ENCODE measurements around the gene PRR7. TPM values are rescaled to one million over a fixed set of nuclear protein-coding genes. Genes with fewer than 3 reads are reported as not detected.

Gene PRR7
- total RNA-seq, 1 experiment from 2014 or later, result 39.2 TPM

GRCh38 chr5:177429248-177430040 lies 17.2 kb upstream of the PRR7 start:
- Histone ChIP-seq H3K9me3 (ENCODE audit: control insufficient read depth, insufficient read depth, low read depth, low read length) (no peaks in the 10 kb centered on the region), H3K27ac (ENCODE audit: low read length) (no peak overlapping the region), H3K27me3 (ENCODE audit: control insufficient read depth, insufficient read depth, low read length) (no peaks in the 10 kb centered on the region), H3K4me1 (ENCODE audit: control insufficient read depth, insufficient read depth, low read length) (peaks cover 18% of the 10 kb centered on the region), H3K4me3 (ENCODE audit: low read depth in 2 of 2, low read length in 2 of 2) (no peak overlapping the region), H3K36me3 (ENCODE audit: control insufficient read depth, insufficient read depth, low read length) (peaks cover 2% of the 10 kb centered on the region; the same call in 1 of the 2 replicates)
- BruUV-seq (replicated peaks), result no TSS peak
- POLR2A ChIA-PET, result interaction anchor here (1.1 kb wide), 2 partner anchors 18 to 26 kb away, joined by 8 read pairs; no protein-coding TSS in a partner anchor
- CTCF ChIA-PET, result interaction anchor here (0.5 to 1.3 kb wide), 2 partner anchors 39 to 1807 kb away, joined by 3 to 5 read pairs; no protein-coding TSS in a partner anchor
- TF ChIP-seq CTCF (IDR thresholded peaks at IDR 0.05) (no peak), POLR2AphosphoS5 (IDR thresholded peaks at IDR 0.05; ENCODE audit: low read depth, low read length) (no peak), REST (IDR thresholded peaks at IDR 0.05; ENCODE audit: insufficient read depth in 1 of 2, low read depth in 2 of 2, low read length in 1 of 2) (no peak), TCF7L2 (IDR thresholded peaks at IDR 0.05; ENCODE audit: low read depth, low read length) (no peak), SIN3A (IDR thresholded peaks at IDR 0.05; ENCODE audit: borderline replicate concordance, insufficient read depth, low read depth, low read length) (no peak)
- DNase-seq (ENCODE audit: low read depth, low spot score) (no peak), ATAC-seq (no peak)
- in situ Hi-C loops (cut with HindIII; ENCODE audit: low pct_unique_long_range_greater_than_20kb, low sequenced_read_pairs), result no loop called here
- intact Hi-C loops (cut with micrococcal nuclease; ENCODE audit: unreplicated experiment), result no loop called here

GRCh38 chr5:177430140-177430951 lies 16.3 kb upstream of the PRR7 start:
- Histone ChIP-seq H3K27ac (ENCODE audit: low read length) (no peak overlapping the region), H3K27me3 (ENCODE audit: control insufficient read depth, insufficient read depth, low read length) (no peaks in the 10 kb centered on the region), H3K9me3 (ENCODE audit: control insufficient read depth, insufficient read depth, low read depth, low read length) (no peaks in the 10 kb centered on the region), H3K4me3 (ENCODE audit: low read depth in 2 of 2, low read length in 2 of 2) (no peak overlapping the region), H3K36me3 (ENCODE audit: control insufficient read depth, insufficient read depth, low read length) (peaks cover 2% of the 10 kb centered on the region; the same call in 1 of the 2 replicates), H3K4me1 (ENCODE audit: control insufficient read depth, insufficient read depth, low read length) (peaks cover 14% of the 10 kb centered on the region)
- no TSS peak for BruUV-seq (replicated peaks)
- in situ Hi-C loops (cut with HindIII; ENCODE audit: low pct_unique_long_range_greater_than_20kb, low sequenced_read_pairs) (no loop called here), intact Hi-C loops (cut with micrococcal nuclease; ENCODE audit: unreplicated experiment) (no loop called here)
- POLR2A ChIA-PET, result interaction anchor here (1.1 kb wide), 1 partner anchor 26 kb away, joined by 8 read pairs; no protein-coding TSS in a partner anchor
- TF ChIP-seq SIN3A (IDR thresholded peaks at IDR 0.05; ENCODE audit: borderline replicate concordance, insufficient read depth, low read depth, low read length) (no peak), POLR2AphosphoS5 (IDR thresholded peaks at IDR 0.05; ENCODE audit: low read depth, low read length) (no peak), CTCF (IDR thresholded peaks at IDR 0.05) (no peak), TCF7L2 (IDR thresholded peaks at IDR 0.05; ENCODE audit: low read depth, low read length) (no peak), REST (IDR thresholded peaks at IDR 0.05; ENCODE audit: insufficient read depth in 1 of 2, low read depth in 2 of 2, low read length in 1 of 2) (no peak)
- DNase-seq (ENCODE audit: low read depth, low spot score) (no peak), ATAC-seq (no peak)
- CTCF ChIA-PET, result no interaction called here

All from Panc1 (cell line).